SW480 (cell line): ENCODE data around the gene PCDHB13.
"Not testable (repeated sequence)": the region's sequence is repeated elsewhere in the genome, so short reads cannot be mapped to it uniquely, and the experiment has no call there.

ENCODE experiments used
- DNase-seq: peaks from one replicate; pipeline ENCODE4 v3.0.0-alpha.2; 2016; ENCODE audit warnings: low spot score

PCDHB13 gene

DNA sequence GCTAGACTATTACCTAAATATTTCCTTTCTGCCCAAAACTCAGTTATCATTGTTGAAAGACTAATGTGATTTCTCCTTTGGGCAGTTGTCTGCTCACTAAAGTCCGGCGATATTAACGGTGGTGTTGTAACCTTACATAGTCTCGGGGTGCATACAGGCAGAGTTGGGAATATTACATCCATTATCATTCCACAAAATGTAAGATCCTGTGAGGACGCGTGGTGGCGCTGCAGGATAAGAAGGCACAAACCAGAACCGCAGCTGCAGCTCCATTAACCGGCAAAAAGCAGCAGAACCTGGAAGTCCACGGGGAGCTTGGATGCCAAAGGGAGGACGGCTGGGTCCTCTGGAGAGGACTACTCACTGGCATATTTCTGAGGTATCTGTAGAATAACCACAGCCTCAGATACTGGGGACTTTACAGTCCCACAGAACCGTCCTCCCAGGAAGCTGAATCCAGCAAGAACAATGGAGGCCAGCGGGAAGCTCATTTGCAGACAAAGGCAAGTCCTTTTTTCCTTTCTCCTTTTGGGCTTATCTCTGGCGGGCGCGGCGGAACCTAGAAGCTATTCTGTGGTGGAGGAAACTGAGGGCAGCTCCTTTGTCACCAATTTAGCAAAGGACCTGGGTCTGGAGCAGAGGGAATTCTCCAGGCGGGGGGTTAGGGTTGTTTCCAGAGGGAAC is at the start of gene PCDHB13:
PCDHB13 (plus strand) TSS at position 264 of the 684 bp plus-strand sequence; CDS start at position 469, 205 bp downstream.
- DNase-seq, result peak; percentile 43

DNA sequence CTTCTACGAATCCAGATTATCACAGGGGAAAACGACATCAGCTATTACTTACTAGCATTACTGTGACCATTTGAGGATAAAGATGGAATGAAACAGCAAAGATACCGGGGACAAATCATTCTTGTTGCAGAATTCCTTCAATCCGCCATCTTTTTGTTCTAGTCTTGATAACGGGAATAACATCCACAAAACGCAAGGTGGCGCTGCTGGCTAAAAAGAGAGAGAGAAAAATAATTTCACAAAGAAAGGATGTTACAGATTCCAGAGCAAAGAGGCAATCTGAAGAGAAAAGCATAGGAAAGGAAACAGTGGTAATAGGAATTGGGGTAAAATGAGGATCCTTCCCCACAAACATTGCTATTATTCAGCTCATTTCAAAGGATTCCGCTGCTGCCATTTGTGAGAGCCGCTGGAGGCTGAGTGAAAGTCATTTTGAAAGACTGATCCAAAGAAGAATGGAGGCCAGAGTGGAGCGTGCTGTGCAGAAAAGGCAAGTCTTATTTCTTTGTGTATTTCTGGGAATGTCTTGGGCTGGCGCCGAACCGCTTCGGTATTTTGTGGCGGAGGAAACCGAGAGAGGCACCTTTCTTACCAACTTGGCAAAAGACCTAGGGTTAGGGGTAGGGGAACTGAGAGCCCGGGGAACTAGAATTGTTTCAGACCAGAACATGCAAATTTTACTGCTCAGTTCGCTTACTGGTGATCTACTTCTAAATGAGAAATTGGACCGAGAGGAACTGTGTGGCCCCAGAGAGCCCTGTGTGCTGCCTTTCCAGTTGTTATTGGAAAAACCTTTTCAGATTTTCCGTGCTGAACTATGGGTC is 41.1 kb upstream of the PCDHB13 start, which contains the start of gene PCDHB7:
PCDHB7 (plus strand) TSS at position 264 of the 824 bp plus-strand sequence; CDS start at position 456, 192 bp downstream.
- peak; percentile 36 for DNase-seq

DNA sequence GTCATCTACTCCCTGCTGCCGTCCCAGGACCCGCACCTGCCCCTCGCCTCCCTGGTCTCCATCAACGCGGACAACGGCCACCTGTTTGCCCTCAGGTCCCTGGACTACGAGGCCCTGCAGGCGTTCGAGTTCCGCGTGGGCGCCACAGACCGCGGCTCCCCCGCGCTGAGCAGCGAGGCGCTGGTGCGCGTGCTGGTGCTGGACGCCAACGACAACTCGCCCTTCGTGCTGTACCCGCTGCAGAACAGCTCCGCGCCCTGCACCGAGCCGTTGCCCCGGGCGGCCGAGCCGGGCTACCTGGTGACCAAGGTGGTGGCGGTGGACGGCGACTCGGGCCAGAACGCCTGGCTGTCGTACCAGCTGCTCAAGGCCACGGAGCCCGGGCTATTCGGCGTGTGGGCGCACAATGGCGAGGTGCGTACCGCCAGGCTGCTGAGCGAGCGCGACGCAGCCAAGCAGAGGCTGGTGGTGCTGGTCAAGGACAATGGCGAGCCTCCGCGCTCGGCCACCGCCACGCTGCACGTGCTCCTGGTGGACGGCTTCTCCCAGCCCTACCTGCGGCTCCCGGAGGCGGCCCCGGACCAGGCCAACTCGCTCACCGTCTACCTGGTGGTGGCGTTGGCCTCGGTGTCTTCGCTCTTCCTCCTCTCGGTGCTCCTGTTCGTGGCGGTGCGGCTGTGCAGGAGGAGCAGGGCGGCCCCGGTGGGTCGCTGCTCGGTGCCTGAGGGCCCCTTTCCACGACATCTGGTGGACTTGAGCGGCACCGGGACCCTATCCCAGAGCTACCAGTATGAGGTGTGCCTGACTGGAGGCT is 39.2 kb upstream of the PCDHB13 start:
- not testable (repeated sequence) for DNase-seq

DNA sequence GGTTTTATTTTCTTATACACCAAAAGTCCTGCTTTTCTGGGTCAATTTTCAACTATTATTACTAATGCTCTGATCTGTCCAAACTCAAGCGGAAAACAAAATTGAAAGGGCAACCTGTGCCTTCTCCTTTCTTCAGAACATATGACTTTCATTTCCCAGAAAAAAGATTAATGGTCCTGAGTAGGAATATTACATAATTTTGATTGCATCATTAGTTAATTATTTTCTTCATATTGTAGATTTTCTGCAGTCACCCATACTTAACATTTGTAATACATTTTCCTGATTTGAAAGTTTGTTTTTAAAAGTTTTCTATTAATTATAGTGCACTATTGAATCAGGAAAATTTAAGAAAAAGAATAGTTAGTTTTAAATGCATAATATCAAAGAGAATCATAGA is 37.8 kb upstream of the PCDHB13 start:
- no peak for DNase-seq

DNA sequence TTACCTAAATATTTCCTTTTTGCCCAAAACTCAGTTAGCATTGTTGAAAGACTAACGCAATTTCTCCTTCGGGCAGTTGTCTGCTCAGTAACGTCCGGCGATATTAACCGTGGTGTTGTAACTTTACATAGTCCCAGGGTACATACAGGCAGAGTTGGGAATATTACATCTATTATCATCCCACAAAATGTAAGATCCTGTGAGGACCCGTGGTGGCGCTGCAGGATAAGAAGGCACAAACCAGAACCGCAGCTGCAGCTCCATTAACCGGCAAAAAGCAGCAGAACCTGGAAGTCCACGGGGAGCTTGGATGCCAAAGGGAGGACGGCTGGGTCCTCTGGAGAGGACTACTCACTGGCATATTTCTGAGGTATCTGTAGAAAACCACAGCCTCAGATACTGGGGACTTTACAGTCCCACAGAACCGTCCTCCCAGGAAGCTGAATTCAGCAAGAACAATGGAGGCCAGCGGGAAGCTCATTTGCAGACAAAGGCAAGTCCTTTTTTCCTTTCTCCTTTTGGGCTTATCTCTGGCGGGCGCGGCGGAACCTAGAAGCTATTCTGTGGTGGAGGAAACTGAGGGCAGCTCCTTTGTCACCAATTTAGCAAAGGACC is 36.0 kb upstream of the PCDHB13 start, which contains the start of gene PCDHB8:
PCDHB8 (plus strand) TSS at position 214 of the 615 bp plus-strand sequence; CDS start at position 459, 245 bp downstream.
- DNase-seq, result peak; percentile 29

DNA sequence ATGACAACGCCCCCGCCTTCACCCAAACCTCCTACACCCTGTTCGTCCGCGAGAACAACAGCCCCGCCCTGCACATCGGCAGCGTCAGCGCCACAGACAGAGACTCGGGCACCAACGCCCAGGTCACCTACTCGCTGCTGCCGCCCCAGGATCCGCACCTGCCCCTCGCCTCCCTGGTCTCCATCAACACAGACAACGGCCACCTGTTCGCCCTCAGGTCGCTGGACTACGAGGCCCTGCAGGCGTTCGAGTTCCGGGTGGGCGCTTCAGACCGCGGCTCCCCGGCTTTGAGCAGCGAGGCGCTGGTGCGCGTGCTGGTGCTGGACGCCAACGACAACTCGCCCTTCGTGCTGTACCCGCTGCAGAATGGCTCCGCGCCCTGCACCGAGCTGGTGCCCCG is 34.3 kb upstream of the PCDHB13 start:
- DNase-seq, result not testable (repeated sequence)

DNA sequence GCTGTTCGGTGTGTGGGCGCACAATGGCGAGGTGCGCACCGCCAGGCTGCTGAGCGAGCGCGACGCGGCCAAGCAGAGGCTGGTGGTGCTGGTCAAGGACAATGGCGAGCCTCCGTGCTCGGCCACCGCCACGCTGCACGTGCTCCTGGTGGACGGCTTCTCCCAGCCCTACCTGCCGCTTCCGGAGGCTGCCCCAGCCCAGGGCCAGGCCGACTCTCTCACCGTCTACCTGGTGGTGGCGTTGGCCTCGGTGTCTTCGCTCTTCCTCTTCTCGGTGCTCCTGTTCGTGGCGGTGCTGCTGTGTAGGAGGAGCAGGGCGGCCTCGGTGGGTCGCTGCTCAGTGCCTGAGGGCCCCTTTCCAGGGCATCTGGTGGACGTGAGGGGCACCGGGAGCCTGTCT is 33.8 kb upstream of the PCDHB13 start:
- not testable (repeated sequence) for DNase-seq

DNA sequence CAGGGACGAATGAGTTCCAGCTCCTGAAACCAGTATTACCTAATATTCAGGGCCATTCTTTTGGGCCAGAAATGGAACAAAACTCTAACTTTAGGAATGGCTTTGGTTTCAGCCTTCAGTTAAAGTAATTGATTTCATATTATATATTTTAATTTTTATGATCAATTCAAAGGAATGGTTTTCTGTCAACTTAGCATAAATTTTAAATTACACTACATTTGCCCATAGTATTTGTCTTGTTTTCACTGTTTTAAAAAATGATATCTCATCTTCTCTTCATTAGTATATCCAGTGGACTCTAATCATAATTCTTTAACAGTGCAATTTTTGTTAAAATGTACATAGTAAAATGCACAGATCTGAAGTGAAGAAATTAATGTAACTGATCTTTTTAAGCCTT is 33.4 kb upstream of the PCDHB13 start:
- DNase-seq, result no peak

DNA sequence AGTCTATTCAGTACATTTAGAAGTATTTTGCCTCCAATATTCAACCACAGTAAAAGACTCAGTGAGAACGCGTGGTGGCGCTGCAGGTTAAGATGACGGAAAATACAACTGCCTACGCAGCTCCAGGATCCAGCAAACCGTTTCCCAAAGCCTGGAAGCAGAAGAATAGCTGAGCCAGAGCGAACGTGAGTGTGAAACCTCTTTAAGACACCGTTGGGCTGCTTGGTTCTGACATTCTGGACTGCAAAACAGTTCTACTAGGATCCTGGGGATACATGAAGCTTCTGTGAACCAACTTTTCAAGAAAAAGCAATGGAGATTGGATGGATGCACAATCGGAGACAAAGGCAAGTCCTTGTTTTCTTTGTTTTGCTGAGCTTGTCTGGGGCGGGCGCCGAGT is 31.5 kb upstream of the PCDHB13 start, which contains the start of gene PCDHB16:
PCDHB16 (plus strand) TSS at position 140 of the 400 bp plus-strand sequence; CDS start at position 313, 173 bp downstream.
- no peak for DNase-seq

DNA sequence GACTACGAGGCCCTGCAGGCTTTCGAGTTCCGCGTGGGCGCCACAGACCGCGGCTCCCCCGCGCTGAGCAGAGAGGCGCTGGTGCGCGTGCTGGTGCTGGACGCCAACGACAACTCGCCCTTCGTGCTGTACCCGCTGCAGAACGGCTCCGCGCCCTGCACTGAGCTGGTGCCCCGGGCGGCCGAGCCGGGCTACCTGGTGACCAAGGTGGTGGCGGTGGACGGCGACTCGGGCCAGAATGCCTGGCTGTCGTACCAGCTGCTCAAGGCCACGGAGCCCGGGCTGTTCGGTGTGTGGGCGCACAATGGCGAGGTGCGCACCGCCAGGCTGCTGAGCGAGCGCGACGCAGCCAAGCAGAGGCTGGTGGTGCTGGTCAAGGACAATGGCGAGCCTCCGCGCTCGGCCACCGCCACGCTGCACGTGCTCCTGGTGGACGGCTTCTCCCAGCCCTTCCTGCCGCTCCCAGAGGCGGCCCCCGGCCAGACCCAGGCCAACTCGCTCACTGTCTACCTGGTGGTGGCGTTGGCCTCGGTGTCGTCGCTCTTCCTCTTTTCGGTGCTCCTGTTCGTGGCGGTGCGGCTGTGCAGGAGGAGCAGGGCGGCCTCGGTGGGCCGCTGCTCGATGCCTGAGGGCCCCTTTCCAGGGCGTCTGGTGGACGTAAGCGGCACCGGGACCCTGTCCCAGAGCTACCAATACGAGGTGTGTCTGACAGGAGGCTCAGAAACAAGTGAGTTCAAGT is 29.4 kb upstream of the PCDHB13 start:
- DNase-seq, result not testable (repeated sequence)

DNA sequence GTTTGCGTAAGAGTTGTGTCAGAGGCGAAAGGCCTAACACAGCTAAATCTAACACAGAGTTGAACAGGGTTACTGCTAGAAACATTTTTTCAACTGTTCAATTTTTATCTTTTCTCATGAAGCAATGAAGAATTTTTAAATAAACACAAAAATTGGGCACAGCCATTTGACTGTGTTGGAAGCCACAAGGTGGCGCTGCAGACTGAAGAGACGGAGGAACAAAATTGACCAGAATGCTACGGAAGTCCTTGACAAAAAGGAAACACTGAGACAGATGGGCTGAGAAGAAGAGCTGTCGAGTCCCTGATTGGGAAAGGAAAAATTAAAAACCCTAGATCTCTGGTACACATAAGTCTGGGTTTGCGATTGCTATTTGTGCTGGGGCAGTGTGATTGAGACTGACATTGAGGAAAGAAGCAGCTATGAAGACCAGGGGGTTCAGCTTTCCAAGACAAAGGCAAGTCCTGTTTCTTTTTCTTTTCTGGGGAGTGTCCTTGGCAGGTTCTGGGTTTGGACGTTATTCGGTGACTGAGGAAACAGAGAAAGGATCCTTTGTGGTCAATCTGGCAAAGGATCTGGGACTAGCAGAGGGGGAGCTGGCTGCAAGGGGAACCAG is 26.7 kb upstream of the PCDHB13 start, which contains the start of gene PCDHB9:
PCDHB9 (plus strand) TSS at position 265 of the 616 bp plus-strand sequence; CDS start at position 423, 158 bp downstream.
- DNase-seq, result peak; percentile 17

DNA sequence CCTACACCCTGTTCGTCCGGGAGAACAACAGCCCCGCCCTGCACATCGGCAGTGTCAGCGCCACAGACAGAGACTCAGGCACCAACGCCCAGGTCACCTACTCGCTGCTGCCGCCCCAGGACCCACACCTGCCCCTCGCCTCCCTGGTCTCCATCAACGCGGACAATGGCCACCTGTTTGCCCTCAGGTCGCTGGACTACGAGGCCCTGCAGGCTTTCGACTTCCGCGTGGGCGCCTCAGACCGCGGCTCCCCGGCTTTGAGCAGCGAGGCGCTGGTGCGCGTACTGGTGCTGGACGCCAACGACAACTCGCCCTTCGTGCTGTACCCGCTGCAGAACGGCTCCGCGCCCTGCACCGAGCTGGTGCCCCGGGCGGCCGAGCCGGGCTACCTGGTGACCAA is 25.0 kb upstream of the PCDHB13 start:
- not testable (repeated sequence) for DNase-seq

DNA sequence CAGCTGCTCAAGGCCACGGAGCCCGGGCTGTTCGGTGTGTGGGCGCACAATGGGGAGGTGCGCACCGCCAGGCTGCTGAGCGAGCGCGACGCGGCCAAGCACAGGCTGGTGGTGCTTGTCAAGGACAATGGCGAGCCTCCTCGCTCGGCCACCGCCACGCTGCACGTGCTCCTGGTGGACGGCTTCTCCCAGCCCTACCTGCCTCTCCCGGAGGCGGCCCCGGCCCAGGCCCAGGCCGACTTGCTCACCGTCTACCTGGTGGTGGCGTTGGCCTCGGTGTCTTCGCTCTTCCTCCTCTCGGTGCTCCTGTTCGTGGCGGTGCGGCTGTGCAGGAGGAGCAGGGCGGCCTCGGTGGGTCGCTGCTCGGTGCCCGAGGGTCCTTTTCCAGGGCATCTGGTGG is 24.6 kb upstream of the PCDHB13 start:
- DNase-seq, result not testable (repeated sequence)

DNA sequence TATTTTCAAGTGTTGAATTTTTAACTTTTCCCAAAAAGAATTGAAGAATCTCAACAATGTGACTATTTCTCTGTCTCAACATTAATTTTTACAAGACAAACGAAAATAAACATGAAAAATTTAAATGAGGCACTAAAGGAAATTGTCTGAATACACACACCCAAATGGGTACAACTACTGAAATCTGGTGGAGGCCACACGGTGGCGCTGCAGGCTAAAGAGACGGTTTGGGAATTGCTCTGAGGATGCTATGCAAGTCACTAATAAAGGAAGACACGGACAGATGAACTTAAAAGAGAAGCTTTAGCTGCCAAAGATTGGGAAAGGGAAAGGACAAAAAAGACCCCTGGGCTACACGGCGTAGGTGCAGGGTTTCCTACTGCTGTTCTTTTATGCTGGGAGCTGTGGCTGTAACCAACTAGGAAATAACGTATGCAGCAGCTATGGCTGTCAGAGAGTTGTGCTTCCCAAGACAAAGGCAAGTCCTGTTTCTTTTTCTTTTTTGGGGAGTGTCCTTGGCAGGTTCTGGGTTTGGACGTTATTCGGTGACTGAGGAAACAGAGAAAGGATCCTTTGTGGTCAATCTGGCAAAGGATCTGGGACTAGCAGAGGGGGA is 21.5 kb upstream of the PCDHB13 start, which contains the start of gene PCDHB10:
PCDHB10 (plus strand) TSS at position 244 of the 616 bp plus-strand sequence; CDS start at position 444, 200 bp downstream.
- DNase-seq, result peak; percentile 36

DNA sequence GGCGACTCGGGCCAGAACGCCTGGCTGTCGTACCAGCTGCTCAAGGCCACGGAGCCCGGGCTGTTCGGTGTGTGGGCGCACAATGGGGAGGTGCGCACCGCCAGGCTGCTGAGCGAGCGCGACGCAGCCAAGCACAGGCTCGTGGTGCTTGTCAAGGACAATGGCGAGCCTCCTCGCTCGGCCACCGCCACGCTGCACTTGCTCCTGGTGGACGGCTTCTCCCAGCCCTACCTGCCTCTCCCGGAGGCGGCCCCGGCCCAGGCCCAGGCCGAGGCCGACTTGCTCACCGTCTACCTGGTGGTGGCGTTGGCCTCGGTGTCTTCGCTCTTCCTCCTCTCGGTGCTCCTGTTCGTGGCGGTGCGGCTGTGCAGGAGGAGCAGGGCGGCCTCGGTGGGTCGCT is 19.4 kb upstream of the PCDHB13 start:
- DNase-seq, result not testable (repeated sequence)

DNA sequence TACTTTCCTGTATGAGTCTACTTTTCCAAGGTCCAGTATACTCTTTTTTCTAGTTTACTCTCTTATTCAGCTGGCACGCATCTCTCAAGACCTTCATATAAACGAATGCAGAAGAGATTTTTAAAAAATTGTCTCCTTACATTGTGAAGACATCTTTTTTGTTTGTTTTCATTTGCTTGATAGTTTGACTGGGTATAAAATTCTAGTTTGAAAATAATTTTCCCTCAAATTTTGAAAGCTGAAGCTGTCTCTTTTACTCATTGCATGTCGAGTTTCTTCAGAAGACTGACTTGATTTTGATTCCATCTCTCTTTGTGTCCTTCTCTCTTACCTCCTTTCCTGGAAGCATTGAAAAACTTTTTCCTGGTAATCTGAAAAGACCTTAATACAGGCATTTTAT is 17.4 kb upstream of the PCDHB13 start:
- no peak for DNase-seq

DNA sequence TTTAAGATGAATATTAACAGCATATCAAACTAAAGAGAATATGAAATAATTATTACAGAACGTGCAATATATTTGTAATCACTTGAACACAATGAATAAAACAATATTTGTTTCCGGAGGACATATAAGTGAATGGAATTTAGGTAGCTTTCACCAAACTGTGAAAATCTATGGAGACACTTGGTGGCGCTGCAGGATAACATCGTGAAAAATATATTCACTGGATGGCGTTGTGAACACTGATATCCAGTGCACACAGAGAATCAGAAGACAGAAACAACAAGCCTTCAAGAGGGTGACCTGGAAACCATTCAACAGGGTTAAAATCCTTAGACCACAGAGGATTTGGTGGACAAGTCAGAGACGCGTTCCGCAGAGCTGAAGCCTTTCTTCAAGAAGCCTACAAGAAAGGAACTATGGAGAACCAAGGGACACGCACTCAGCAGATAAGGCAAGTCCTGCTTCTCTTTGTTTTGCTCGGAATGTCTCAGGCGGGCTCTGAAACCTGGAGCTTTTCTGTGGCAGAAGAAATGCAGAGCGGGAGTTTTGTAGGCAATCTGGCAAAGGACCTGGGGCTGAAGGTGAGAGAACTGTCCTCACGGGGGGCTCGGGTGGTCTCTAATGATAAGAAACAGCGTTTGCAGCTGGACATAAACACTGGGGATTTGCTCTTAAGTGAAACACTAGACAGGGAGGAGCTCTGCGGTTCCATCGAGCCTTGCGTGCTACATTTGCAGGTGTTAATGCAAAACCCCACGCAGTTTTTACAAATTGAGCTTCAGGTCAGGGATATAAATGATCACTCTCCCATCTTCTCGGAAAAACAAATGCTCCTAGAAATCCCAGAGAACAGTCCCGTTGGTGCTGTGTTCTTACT is 14.1 kb upstream of the PCDHB13 start, which contains the start of gene PCDHB11:
PCDHB11 (plus strand) TSS at position 269 of the 877 bp plus-strand sequence; CDS start at position 417, 148 bp downstream.
- peak; percentile 20 for DNase-seq

DNA sequence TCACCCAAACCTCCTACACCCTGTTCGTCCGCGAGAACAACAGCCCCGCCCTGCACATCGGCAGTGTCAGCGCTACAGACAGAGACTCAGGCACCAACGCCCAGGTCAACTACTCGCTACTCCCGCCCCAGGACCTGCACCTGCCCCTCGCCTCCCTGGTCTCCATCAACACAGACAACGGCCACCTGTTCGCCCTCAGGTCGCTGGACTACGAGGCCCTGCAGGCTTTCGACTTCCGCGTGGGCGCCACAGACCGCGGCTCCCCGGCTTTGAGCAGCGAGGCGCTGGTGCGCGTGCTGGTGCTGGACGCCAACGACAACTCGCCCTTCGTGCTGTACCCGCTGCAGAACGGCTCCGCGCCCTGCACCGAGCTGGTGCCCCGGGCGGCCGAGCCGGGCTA is 12.6 kb upstream of the PCDHB13 start:
- DNase-seq, result not testable (repeated sequence)
